ENCODE data around the gene EPB41L1.
A peak's percentile ranks its signal among the peaks of the same experiment; 100 is the strongest.

EPB41L1 gene

GRCh38 chr20:36231331-36231730 is 76.8 kb downstream of the EPB41L1 start:
- no peak for DNase-seq

GRCh38 chr20:36234771-36235320 is 80.3 kb downstream of the EPB41L1 start:
- no peak for DNase-seq

GRCh38 chr20:36235892-36236785 is 81.6 kb downstream of the EPB41L1 start, which contains the start of gene AAR2:
AAR2 (plus strand) TSS chr20:36236478; CDS start chr20:36239869, 3,391 bp downstream.
- peak; percentile 70 for DNase-seq

- no peak for DNase-seq
These were observed 82.2 kb downstream of the EPB41L1 start for GRCh38 chr20:36236786-36237121.

GRCh38 chr20:36237477-36237876 is 82.9 kb downstream of the EPB41L1 start:
- DNase-seq: no peak

- DNase-seq: no peak
These were observed 83.6 kb downstream of the EPB41L1 start for GRCh38 chr20:36238153-36238552.

DNA sequence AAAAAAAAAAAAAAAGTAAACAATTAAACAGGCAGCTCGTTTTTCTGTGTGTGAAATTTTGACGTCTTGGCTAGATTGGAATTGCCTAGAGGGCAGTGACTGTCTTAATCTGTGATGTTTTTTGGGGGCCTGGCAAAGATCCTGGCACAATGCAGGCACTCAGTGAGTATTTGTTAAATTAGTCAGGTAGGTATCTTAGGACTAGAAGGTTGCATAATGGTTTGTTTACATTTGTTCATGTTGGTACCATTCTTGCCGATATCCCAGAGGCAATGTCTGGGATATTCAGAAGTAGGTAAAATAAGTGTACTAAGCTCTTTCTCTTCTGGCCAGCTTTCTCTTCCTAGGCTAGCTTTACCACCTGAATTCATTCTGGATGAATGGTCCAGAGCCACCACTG is 84.2 kb downstream of the EPB41L1 start:
- DNase-seq: no peak

DNA sequence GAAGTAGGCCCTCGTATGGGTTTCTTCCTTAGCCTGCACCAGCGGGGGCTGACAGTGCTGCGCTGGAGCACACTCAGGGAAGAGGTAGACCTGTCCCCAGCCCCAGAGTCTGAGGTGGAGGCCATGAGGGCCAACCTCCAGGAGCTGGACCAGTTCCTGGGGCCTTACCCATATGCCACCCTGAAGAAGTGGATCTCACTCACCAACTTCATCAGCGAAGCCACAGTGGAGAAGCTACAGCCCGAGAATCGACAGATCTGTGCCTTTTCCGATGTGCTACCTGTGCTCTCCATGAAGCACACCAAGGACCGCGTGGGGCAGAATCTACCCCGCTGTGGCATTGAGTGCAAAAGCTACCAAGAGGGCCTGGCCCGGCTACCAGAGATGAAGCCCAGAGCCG is 85.5 kb downstream of the EPB41L1 start:
- no peak for DNase-seq

DNA sequence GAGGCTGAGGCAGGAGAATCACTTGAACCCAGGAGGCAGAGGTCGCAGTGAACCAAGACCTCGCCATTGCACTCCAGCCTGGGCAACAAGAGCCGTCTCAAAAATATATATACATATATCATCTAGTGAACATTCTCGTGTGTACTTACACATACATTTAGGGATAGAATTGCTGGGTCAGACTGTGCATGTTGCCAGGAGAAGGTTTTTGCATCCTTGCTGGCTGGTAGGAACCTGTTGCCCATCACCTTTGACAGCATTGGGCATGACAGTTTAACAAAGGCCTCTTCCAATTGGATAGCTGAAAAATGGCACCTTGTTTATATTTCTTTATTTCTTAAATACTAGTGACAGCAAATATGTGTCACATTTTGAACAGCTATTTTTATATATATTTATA is 87.1 kb downstream of the EPB41L1 start:
- DNase-seq: no peak

- DNase-seq: no peak
These were observed 89.2 kb downstream of the EPB41L1 start for GRCh38 chr20:36243726-36244125.

DNA sequence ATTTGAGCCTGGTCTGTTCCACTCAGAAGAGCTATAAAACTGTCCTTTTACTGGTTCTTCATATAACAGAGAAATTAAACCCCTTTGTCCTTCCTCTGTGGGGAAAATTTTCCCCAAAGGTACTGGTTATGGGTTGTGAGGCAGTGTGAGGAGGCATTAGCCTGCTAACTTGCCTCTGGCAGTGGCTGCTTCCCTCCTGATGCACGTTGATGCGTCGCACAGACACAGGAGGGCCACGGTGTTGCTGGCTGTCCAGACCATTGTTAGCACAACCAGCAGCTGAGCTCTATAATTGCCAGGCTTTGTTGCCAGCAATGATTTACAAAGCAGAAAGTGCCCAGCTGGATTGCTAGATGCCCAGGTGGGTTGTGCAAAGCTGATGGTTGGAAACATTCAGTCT is 91.9 kb downstream of the EPB41L1 start:
- no peak for DNase-seq

- no peak for DNase-seq
These were observed 94.3 kb downstream of the EPB41L1 start for GRCh38 chr20:36248836-36249235.

- no peak for DNase-seq
These were observed 94.9 kb downstream of the EPB41L1 start for GRCh38 chr20:36249450-36249849.

DNA sequence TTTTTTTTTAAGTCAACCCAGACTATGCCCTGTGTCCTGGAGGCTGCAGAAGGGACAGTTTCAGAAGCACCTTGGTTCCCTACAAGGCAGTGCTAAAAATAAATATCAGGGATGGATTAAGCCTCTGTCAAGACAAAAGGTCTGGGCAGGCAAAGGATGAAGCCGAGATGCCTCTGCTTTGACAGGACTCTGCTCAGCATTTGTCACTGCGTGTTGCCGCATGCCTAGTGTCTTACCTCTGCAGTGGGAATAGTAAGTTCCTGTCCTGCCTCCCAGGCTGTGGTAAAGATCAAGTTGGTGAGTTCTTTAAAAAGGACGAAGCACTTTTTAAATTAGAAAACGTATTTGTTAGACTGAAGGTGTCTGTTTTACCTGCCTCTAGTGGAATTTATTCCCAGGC is 96.9 kb downstream of the EPB41L1 start:
- DNase-seq: no peak

DNA sequence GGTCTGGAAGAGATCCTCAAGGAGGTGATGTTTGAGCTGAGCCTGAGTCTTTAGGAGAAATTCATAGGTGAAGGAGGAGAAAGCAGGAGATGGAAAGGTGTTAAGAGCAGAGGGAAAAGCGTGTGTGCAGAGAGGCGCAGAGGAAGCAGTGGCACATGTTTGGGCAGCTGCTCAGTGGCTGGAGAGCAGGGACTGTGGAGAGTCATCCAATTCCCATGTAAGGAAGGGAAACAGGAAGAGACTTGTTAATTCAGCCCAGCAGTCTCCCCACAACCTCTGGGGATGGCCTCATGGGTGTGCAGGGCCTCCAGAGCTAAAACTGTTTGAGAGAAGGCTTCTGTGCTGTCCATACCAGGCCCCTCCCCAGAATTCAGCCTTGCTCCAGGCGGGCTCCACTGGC is 98.0 kb downstream of the EPB41L1 start:
- DNase-seq: no peak

- no peak for DNase-seq
These were observed 98.5 kb downstream of the EPB41L1 start for GRCh38 chr20:36253036-36253435.

DNA sequence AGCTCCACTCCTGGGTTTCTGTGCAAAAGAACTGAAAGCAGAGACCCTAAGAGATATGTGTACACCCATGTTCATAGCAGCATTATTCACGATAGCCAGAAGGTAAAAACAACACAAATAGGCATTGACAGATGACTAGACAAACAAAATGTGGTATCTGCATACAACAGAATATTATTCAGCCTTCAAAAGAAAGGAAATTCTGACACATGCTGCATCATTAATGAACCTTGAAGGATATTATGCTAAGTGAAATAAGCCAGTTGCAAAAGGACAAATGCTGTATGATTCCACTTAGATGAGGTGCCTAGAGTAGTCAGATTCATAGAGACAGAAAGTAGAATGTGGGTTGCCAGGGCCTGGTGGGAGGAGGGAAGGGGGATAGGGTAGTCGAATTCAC is 99.5 kb downstream of the EPB41L1 start:
- no peak for DNase-seq

DNA sequence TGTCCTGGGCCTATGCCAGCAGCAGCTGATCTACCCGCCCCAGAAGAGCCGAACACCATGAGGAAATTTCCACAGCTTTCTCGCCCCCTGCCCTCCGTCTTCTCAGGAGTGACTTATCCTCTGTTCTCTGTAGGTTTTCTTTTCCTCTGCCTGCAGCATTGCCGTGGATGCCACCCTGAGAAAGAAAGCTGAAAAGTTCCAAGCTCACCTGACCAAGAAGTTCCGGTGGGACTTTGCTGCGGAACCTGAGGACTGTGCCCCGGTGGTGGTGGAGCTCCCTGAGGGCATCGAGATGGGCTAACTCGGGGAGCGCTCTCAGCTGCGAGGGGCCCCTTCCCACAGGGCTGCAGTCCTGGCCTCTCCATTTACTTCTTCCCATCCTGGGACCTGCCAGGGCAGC is 100.9 kb downstream of the EPB41L1 start:
- DNase-seq: no peak

DNA sequence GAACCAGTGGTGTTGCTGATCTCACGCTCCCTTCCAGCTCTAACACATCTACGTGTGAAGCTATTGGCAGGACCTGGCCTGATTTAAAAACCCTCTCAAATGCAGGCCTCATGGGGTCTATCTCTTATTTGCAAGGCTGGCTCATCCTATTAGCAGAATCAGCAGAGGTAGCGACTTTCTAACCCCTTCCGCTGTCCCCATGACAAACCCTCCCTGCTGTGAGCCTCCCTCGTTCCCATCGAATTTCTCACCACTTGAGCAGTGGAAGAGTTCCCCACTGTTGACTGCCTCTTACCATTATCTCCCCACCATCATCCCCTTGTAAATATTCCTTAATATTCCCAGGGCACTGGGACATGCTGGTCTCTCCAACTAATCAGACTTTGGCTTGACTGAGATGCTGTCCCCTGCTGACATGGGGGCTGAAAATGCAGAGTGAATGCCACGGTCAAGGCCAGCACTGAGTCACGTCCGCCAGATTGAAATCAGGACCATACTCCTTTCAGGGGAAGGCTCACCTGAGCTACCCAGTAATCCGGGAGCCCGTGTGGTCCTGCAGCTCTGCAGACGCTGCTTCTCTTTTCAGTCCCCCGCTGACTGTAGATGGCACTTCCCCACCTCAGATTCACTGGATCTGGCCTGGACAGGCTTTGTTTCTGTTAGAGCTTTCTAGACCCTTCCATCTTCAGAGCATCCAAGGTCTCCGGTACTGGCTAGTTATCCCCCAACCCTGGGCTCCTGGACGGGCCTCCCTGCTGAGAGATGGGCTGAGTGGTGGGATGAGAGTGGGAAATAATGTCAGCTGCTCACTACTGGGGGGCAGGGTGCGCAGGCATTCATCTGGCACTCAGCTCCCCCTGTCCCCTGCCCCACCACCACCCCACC is 104.9 kb downstream of the EPB41L1 start:
- DNase-seq: no peak

DNA sequence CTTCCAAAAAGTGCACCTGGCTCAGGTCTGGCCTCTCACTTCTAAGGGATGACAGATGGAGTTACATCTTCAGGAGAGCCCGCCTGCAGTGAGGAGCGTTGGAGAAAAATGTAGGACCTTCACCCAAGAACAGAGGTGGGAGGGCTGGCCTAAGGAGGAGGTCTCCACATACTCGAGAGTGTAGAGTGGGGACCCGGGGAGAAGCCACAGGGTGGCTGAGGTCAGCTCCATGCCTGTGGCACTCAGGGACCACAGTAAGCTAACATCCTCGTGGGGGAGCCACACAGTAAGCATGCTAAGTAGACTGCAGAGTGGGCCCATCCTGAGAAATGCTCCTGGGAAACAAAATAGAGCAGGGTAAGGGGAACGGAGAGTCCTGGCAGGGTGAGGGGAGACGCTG is 105.8 kb downstream of the EPB41L1 start:
- no peak for DNase-seq

- DNase-seq: no peak
These were observed 107.0 kb downstream of the EPB41L1 start for GRCh38 chr20:36261389-36262105.

DNA sequence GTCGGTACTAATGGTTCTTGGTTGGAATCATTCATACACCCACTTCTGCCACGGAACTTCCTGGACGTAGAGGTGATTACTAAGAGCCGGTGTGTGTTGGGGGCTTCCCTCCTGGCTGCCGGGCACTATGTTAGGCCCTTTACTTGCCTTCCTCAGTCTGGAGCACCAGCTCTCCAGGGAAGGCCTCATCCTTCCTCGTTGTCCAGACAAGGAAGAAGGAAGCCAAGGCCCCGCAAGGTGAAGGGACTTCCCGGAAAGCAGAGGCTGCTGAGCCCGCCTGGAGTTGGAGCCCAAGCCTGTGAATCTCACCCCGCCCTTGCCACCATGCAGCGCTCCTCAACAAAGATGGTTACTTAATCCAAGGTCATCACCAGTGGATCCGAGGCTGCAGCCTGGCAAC is 107.9 kb downstream of the EPB41L1 start:
- no peak for DNase-seq
